Ammon's horn (tissue), 1 donor: Measurements from ENCODE around the gene CNTN4.
"Not testable (repeated sequence)": the region's sequence is repeated elsewhere in the genome, so short reads cannot be mapped to it uniquely, and the experiment has no call there.

ENCODE experiments used
- DNase-seq: peaks from one replicate; pipeline ENCODE4 v3.0.0-alpha.2; 2016; ENCODE audit warnings: low spot score

The CNTN4 gene

DNA sequence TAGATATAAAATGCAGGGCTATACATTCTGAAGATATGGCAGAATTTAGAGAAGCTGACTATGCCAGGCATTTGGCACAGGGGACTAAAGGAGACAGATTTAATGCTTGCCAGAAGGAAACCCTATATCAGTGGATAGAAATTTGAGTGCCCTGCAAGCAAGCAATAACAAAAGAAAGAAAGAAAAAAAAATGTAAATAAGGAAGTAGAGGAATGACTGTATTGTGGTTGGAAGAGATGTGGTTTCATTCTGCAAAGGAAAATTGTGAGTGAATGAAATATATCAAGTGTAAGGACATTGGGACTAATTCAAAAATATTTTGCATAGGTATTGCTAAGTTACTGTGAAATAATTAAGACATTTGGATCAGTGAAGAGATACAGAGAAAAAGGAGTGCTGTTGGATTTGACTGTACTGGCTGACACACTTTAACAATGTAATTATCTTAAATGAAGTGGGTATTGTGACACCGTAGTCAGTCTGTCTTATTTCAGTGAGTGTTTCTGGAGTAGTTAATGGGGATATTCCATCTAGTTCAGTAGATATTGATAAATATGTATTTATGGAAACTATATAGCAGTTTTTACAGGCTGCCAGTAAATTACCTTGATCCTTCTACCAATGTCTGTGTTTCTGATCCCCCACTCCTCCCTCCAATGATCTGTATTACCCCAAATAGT lies 418.2 kb downstream of the CNTN4 start:
- DNase-seq = no peak

DNA sequence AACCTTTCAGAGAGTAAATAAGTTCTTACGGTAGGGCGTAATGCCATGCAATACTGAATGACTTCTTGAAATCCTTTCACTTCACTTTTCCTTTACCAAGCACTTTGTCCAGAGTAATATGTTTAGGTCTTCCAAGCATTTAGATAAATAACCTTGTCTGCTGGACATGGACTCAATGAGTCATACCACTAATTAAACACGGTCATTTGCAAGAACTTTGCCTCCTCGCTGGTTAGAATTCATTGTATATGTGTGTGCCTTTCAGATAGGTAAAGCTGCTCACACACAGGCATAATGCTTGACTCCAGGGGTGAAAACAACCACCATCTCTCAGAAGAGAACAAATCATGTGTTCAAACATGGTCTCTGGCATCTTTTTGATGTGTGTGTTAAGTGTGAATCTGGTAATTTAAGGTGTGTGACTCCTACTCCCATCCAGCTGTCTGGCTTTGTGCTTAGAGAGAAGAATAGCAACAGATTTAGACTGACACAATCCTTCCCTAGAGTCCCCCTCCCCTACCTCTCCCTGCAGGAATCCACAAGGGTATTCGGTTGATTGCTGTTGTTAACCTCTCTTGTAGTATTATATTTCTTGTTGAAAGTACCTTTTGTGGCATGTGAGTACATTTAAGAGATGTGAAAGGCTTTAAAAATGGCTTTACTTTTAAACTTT lies 419.0 kb downstream of the CNTN4 start:
- no peak for DNase-seq

- no peak for DNase-seq
Observed at GRCh38 chr3:2523281-2523836, 424.7 kb downstream of the CNTN4 start.

DNA sequence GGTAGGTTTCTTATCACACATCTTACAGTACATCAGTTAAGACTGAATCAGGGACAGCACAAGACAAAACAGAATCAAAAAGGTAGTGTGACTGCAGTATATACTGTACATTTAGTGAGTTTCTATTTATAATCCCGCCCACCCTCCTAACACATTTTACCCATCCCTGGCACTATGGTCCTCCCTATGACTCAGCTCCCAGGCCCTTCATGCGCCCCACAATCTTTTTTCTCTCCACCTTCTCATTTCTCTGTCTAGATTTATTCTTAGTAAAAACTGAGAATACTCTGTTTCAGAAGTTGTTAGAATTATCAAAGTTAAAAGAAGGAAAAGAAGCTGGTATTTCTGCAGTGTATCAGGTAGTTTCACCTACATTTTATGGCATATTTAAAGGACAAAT lies 427.3 kb downstream of the CNTN4 start:
- no peak for DNase-seq

DNA sequence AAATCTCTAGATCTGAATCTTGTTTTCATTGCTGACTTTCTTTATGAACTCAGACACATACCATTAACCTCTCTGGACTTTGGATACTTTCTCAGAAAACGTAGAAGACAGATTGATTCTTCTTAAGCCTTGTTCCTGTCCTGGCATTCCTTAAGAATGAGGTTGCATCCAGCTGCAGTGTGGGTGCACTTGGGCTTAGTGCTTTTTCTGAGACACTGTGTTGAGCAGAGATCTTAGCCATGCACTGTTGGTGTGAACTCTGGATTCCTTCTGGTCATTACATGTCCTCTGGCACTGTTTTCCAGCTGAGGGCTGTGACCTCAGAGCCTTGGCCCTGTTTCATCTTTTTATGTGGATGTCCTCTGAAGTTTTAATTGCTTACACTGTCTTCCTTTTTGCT lies 428.3 kb downstream of the CNTN4 start:
- no peak for DNase-seq

DNA sequence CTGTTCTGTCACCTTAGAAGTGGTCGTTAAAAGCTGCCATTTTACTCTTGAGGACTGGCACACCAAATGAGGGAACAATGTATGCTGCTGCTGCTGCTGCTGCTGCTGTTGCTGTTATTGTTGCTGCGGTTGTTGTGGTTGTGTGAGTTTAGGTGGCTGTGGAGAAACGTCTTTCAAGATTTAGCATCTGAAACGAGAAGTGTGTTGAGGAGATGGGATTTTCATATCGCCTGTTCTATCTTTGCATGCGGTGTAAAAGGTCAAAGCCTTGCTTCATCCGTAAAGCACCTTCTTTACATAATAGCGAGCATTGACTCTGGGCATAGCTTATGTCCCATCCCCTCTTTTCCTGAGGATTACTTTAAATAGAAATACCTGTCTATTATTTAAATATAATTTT lies 428.7 kb downstream of the CNTN4 start:
- not testable (repeated sequence) for DNase-seq

GRCh38 chr3:2534767-2535166 lies 436.1 kb downstream of the CNTN4 start:
- not testable (repeated sequence) for DNase-seq

- no peak for DNase-seq
Observed at GRCh38 chr3:2535206-2535605, 436.5 kb downstream of the CNTN4 start.

- no peak for DNase-seq
Observed at GRCh38 chr3:2536575-2536974, 437.9 kb downstream of the CNTN4 start.

DNA sequence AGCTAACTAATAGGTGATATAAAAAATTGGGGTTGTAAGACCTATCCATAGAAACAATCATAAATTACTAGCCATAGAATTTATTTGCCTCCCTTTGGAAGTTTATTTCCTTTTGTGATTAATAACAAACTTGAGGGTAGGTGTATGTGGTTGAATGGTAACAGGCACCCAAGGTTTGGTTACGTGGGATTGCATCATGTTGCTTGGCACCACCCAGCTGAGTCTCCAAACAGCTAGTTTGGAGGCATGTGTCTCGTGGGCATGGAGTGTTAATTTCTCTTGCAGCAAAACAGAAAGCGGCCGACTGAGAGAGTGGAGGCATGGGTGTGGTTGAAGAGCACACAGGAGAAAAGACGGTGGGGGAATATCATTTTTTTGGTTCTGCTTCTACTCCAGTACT lies 441.4 kb downstream of the CNTN4 start:
- DNase-seq = peak; percentile 9

DNA sequence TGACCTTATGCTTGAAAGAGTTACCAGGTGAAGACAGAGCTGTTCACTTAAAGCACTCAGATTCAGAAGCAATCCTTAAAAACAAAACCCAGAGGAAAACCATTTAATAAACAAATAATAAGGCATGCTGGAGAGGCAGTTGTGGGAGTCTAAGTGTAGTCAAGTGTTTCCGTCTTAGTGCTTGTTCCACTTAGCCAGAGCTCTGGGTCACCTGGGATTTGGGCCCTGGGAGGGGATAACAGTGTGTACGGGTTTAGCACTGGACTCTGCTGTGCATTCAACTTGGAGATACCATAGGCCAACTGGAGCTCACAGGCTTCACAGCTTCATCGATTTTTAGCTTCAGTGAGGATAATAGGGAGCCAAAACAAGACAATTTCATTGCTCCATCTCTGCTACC lies 444.6 kb downstream of the CNTN4 start:
- DNase-seq = no peak

DNA sequence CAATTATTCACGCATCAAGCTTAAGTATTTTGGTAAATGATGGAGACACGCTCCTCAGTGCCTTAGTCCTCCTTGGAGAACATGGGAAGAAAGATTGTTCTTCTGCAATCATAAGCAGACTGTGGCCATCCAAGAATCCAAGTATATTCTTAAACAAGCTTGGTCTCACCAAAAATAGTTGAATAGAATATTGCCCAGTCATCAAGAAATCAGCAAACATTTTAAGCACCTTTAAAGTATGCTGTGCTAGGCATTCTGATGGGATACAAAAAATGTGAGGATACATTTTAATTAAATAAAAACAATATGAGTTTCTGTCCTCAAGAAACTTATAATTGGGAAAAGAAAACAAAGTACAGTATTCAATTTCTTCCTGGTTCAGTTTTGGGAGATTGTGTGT lies 445.5 kb downstream of the CNTN4 start:
- no peak for DNase-seq

DNA sequence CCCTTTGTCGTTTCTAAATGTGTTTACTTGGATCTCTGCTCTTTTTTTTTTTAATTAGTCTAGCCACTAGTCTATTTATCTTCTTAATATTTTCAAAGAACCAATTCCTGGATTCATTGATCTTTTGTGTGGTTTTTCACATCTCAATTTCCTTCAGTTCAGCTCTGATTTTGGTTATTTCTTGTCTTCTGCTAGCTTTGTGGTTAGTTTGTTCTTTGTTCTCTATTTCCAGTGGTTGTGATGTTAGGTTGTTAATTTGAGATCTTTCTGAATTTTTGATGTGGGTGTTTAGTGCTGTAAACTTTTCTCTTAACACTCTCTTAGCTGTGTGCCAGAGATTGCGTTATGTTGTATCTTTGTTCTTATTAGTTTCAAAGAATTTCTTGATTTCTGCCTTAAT lies 446.1 kb downstream of the CNTN4 start:
- DNase-seq = no peak

- no peak for DNase-seq
Observed at GRCh38 chr3:2547049-2547448, 448.4 kb downstream of the CNTN4 start.

GRCh38 chr3:2554656-2555055 lies 456.0 kb downstream of the CNTN4 start:
- DNase-seq = no peak

GRCh38 chr3:2558796-2559195 lies 460.1 kb downstream of the CNTN4 start:
- no peak for DNase-seq

- no peak for DNase-seq
Observed at GRCh38 chr3:2567451-2567850, 468.8 kb downstream of the CNTN4 start.

GRCh38 chr3:2568156-2568555 lies 469.5 kb downstream of the CNTN4 start:
- DNase-seq = no peak

- no peak for DNase-seq
Observed at GRCh38 chr3:2568929-2569328, 470.3 kb downstream of the CNTN4 start.

DNA sequence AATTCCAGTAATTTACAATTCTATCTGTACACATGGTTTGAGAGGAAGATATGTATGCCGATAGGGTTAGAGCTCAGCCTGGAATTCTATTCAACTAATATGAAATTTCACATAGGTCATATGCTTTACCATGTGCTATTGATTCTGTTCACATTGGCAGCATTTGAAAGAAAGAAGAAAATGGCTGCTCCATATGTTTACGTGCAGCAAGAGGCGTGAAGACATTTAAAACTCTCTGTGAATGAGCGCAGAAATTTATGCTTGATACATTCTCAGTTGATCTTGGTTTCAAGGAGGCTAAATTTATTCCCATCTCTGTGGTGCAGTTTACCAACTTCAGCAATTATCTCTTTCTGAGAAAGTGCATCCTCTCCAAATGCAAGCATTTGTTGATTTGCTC lies 478.9 kb downstream of the CNTN4 start:
- no peak for DNase-seq

DNA sequence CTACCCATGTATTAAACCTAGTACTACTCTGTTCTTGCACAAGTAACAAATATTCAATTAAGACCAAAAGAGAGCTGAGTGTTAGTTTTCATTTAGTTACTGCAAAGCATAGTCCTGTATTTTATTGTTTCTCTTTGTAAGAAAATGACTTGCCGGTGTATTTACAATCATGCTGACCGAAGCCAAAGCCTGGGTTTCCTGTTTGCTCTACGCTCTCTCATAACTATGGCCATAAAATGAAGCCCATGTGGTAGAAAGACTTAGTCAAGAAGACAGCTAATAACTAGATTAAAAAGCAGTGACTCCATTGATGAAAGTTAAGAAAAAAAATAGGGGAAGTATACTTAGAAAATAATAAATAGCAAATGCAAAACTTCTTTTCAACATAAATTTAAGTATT lies 479.9 kb downstream of the CNTN4 start:
- DNase-seq = no peak

DNA sequence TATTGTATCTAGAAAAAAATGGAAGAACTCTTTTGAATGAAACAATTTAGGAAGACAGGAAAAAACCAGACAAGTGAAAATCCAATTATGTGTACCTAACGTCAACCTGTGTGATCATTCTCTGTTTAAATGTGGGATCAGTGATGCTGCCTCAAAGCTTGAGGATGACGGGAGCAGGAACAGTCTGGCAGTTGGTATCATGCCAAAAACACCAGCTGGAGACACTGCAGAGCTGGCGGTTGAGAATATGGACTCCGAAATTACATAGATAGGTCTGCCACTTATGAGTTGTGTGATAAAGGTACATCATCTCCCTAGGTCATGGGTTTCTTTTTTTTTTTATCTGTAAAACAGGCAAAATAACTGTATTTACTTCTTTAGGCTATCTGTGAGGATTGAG lies 480.5 kb downstream of the CNTN4 start:
- peak; percentile 52 for DNase-seq

- no peak for DNase-seq
Observed at GRCh38 chr3:2583046-2583445, 484.4 kb downstream of the CNTN4 start.
